GM19452 (cell line): ENCODE results near the gene SH3PXD2B.

Source experiments
- ATAC-seq: cut with Tn5 transposase; IDR thresholded peaks from one replicate; pipeline ENCODE4 v1.9.1; 2021; ENCODE audit not compliant: unreplicated experiment

The SH3PXD2B gene

DNA sequence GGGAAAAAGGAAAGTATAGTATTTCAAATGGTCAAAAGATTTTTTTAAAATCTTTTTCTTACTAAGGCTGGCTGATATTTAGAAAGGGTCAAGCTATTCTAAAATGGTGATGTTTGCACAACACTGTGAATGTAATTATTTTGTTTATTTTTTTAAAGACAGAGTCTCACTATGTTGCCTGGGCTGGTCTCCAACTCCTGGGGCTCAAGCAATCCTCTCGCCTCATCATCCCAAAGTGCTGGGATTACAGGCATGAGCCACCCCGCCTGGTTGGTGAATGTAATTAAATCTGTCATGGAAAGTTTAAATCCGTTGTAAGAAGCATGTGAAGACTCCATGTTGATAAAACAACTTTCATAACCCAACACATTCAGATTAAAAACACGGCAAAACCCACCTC lies 173.4 kb downstream of the SH3PXD2B start:
- ATAC-seq: no peak

- ATAC-seq: no peak
Observed at GRCh38 chr5:172280317-172280716, 174.0 kb downstream of the SH3PXD2B start.

GRCh38 chr5:172278356-172278755 lies 176.0 kb downstream of the SH3PXD2B start:
- ATAC-seq: no peak

DNA sequence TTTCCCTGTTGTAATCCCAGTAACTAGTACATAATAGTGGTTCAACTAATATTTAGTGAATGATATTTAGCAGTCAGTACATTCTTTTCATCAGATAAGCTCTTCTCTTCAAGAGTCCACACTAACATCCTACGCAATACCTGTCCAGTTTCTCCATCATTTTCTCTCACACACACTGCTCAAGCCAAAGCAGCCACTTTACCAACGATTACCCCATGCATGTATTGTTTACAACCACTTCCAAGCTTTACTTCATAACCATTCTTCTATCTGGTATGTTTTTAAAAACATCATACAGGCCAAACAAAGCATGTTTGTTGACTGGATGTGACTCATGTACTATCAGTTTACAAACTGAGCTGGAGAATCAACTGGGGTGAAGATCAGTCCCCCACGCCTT lies 178.1 kb downstream of the SH3PXD2B start:
- no peak for ATAC-seq
